Measurements from ENCODE around the gene VPS37C. TPM values are rescaled to one million over a fixed set of nuclear protein-coding genes. Genes with fewer than 3 reads are reported as not detected.

Gene VPS37C
- total RNA-seq, 1 experiment from 2014 or later, result 23.4 TPM

DNA sequence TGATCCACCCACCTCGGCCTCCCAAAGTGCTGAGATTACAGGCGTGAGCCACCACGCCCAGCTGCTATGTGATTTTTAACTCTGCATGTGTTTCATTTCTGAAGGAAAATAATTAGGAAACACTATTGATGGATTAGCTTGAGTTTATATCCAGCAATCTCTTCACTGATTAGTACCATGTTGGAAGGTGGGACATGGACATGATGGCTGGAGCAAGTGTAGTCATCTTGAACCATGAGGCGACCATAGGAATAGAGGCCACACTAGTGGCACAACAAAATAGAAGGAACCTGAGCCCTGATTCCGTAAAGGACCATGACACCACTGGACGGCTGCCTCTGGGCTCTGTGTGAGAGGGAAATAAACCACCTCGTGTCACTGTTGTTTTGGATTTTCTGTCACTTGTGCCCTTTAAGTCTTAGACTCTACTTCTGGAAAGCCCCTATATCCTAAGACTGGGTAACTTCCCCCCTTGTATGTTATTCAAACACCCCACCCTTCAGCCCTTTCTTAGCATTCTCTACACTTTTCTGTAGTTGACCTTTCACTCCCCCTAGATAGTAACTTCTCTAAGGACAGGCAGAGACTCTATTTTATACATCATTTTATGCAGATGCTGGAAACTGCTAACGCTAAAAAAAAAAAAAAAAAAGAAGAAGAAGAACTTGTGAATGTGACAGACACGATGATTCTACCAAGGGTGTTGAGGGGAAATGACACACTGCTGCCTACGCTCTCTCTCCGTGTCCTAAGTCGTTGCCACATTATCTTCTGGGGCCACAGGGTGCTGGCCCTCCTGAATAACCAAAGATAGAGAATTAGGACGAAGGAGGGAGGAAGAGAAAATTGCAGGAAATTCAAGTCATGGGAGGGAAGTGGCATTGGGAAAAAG is 2.7 kb upstream of the VPS37C start (continued):
- no peak for TF ChIP-seq FOXP4 (CRISPR knock-in tag; IDR thresholded peaks at IDR 0.05)

DNA sequence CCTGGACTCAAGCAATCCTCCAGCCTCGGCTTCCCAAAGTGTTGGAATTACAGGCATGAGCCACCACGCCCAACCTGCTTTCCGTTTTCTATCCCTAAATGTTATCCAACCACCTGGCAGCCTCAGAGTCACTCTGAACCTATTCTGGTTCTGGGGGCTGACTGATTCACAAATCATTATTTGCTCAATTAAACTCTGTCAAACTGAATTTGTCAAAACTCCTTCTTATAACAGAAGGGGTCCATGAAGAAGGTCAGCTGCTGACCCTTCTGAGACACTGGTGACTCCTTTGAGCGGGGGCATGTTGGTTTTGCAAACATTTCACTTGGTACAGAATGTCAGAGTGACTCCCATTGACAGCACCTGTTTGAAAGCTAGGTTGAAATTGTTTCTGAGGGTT is 1.8 kb upstream of the VPS37C start:
- H3K27me3 Mint-ChIP-seq (ENCODE audit: low read depth), result peaks cover 4% of the 10 kb centered on the region; the same call in 1 of the 2 replicates
- no peak overlapping the region for H3K4me3 Mint-ChIP-seq
- H3K9me3 Mint-ChIP-seq, result peaks cover 4% of the 10 kb centered on the region; the same call in 1 of the 2 replicates

GRCh38 chr11:61162092-61162941 is 1.1 kb upstream of the VPS37C start:
- Mint-ChIP-seq H3K36me3 (peaks cover 6% of the 10 kb centered on the region; the same call in 1 of the 2 replicates), H3K4me3 (peak overlapping the region; percentile 74), H3K27ac (peak overlapping the region; percentile 75), H3K9me3 (peaks cover under 1% of the 10 kb centered on the region; the same call in 1 of the 2 replicates), H3K4me1 (peaks cover 46% of the 10 kb centered on the region), H3K27me3 (ENCODE audit: low read depth) (peaks cover 1% of the 10 kb centered on the region; the same call in 1 of the 2 replicates)
- ChIA-PET POLR2A (no interaction called here), CTCF (no interaction called here)
- DNase-seq (ENCODE audit: low spot score) (no peak), ATAC-seq (no peak)
- TF ChIP-seq NR1H2 (CRISPR knock-in tag; IDR thresholded peaks at IDR 0.05), result no peak
- TF ChIP-seq, protein P1, sequence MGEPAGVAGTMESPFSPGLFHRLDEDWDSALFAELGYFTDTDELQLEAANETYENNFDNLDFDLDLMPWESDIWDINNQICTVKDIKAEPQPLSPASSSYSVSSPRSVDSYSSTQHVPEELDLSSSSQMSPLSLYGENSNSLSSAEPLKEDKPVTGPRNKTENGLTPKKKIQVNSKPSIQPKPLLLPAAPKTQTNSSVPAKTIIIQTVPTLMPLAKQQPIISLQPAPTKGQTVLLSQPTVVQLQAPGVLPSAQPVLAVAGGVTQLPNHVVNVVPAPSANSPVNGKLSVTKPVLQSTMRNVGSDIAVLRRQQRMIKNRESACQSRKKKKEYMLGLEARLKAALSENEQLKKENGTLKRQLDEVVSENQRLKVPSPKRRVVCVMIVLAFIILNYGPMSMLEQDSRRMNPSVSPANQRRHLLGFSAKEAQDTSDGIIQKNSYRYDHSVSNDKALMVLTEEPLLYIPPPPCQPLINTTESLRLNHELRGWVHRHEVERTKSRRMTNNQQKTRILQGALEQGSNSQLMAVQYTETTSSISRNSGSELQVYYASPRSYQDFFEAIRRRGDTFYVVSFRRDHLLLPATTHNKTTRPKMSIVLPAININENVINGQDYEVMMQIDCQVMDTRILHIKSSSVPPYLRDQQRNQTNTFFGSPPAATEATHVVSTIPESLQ (CRISPR knock-in tag; IDR thresholded peaks at IDR 0.05), result no peak

More for the DNA sequence above, 1.8 kb upstream of the VPS37C start:
- Mint-ChIP-seq H3K27ac (peak overlapping the region; percentile 82; the same call in 1 of the 2 replicates), H3K36me3 (peaks cover 3% of the 10 kb centered on the region; the same call in 1 of the 2 replicates), H3K4me1 (peaks cover 43% of the 10 kb centered on the region)
- no peak for ATAC-seq
- TF ChIP-seq TP53 (CRISPR knock-in tag; IDR thresholded peaks at IDR 0.05), result no peak
- no peak for TF ChIP-seq ZNF396 (CRISPR knock-in tag; IDR thresholded peaks at IDR 0.05; ENCODE audit: borderline replicate concordance)
- TF ChIP-seq GRHL2 (CRISPR knock-in tag; IDR thresholded peaks at IDR 0.05; ENCODE audit: insufficient replicate concordance, severe bottlenecking), result no peak
- no peak for TF ChIP-seq JAZF1 (CRISPR knock-in tag; IDR thresholded peaks at IDR 0.05)
- no peak for TF ChIP-seq NFYB (CRISPR knock-in tag; conservative IDR thresholded peaks at IDR 0.05; ENCODE audit: low read depth)
- TF ChIP-seq, protein P2, sequence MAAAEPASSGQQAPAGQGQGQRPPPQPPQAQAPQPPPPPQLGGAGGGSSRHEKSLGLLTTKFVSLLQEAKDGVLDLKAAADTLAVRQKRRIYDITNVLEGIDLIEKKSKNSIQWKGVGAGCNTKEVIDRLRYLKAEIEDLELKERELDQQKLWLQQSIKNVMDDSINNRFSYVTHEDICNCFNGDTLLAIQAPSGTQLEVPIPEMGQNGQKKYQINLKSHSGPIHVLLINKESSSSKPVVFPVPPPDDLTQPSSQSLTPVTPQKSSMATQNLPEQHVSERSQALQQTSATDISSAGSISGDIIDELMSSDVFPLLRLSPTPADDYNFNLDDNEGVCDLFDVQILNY (CRISPR knock-in tag; IDR thresholded peaks at IDR 0.05), result no peak
- no peak for TF ChIP-seq IRF1 (CRISPR knock-in tag; IDR thresholded peaks at IDR 0.05)
- TF ChIP-seq GABPB1 (CRISPR knock-in tag; IDR thresholded peaks at IDR 0.05), result no peak
- no peak for TF ChIP-seq E2F4 (CRISPR knock-in tag; IDR thresholded peaks at IDR 0.05; ENCODE audit: borderline replicate concordance, low read depth)
- ChIA-PET CTCF (interaction anchor here (0.6 kb wide), 1 partner anchor 263 kb away, joined by 3 read pairs; no protein-coding TSS in a partner anchor), POLR2A (no interaction called here)
- no peak for DNase-seq (ENCODE audit: low spot score)
